GM13977 (cell line): ENCODE results near the gene OTX1.
"Not testable (repeated sequence)": the region's sequence is repeated elsewhere in the genome, so short reads cannot be mapped to it uniquely, and the experiment has no call there.

Source experiments
- DNase-seq: peaks from one replicate; pipeline ENCODE4 v3.0.0; 2012; ENCODE audit warnings: low spot score
- in situ Hi-C: fragments of 300-500 bp; cut with MboI; formaldehyde crosslinking; loops from one replicate; pipeline ENCODE4 v1.12.0; 2022; ENCODE audit warnings: low sequenced_read_pairs, low pct_unique_long_range_greater_than_20kb, mixed read lengths, inconsistent platforms; ENCODE audit not compliant: unreplicated experiment
- TF ChIP-seq, protein P1 (sequence below): IDR thresholded peaks from 2 replicates; pipeline ENCODE4 v1.5.1; 2012; ENCODE audit warnings: mild to moderate bottlenecking, control low read depth; ENCODE audit not compliant: insufficient read depth; ENCODE audit errors: extremely low read depth, missing control alignments

OTX1 gene

DNA sequence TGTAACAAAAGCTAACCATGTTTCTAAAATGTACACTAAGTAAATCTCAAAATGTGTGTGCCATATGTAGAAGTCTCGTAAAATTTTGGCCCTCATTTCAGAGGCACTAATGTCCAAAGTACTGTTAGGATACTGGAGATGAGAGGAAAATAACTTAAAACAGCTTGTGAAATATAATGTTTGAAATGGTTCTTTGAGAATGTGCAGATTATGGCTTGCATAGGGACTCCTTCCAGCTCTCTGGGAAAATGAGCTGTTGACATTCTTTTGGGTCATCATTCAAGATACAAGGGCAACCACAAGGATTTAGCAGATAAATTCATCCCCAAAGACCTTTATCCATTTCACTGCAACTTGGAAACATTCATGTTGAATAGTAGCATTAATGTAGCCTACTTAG, 38.1 kb upstream of the OTX1 start:
- TF ChIP-seq, protein P1, sequence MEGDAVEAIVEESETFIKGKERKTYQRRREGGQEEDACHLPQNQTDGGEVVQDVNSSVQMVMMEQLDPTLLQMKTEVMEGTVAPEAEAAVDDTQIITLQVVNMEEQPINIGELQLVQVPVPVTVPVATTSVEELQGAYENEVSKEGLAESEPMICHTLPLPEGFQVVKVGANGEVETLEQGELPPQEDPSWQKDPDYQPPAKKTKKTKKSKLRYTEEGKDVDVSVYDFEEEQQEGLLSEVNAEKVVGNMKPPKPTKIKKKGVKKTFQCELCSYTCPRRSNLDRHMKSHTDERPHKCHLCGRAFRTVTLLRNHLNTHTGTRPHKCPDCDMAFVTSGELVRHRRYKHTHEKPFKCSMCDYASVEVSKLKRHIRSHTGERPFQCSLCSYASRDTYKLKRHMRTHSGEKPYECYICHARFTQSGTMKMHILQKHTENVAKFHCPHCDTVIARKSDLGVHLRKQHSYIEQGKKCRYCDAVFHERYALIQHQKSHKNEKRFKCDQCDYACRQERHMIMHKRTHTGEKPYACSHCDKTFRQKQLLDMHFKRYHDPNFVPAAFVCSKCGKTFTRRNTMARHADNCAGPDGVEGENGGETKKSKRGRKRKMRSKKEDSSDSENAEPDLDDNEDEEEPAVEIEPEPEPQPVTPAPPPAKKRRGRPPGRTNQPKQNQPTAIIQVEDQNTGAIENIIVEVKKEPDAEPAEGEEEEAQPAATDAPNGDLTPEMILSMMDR = no peak
- in situ Hi-C loops = no loop called here
- no peak for DNase-seq

DNA sequence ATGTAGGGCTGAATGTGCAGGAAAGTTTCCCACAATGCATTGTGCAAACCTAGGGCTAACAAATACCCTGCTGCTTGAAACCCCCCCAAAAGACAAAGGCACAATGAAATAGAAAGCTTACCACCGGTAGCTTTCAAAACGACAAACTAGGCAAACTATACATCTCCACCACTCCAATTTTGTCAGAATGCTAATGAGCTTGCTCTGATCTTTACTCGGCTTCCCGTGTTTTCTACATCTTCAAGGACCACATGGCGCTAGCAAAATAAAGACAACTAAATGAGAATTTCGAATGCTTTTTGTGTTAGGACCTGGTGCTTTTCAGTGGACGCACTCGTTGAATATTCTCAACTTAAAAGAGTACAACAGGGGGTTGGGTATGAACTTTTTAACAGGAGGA, 37.2 kb upstream of the OTX1 start:
- in situ Hi-C loops = no loop called here
- TF ChIP-seq, protein P1 = no peak
- no peak for DNase-seq

DNA sequence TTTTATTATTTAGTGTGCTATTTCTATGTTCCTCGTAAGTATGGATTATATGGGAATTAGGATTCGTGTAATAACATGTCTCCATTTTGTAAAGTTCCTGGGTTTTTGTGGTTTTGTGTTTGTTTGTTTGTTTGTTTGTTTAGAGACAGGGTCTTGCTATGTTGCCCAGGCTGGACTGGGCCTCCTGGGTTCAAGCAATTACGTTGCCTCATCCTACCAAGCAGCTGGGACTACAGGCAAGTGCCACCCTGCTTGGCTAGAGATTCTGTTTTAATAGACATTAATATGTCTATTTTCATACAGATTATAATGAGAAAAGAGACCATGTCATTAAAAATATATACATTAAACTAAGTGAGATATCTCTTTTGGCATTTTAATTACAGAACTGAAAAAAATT, 35.2 kb upstream of the OTX1 start:
- TF ChIP-seq, protein P1 = no peak
- DNase-seq = no peak
- in situ Hi-C loops = no loop called here

DNA sequence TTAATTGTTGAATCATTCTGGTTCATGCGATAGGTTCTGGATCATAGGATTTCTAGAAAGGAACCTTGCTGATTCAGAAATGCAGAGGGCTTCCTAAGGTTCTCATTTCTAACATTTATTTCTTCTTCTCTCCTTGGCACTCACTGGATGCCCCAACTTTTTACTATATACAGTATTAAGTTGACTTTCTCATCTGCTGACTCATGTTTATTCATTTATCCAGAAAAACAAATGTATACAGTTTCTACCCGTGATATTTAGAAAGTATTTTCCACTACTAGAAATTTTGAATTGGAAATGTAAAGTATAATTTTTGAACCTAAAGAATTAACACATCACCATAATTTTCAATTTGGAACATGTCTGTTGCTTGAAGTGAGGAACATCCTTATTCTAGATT, 32.2 kb upstream of the OTX1 start:
- in situ Hi-C loops = no loop called here
- TF ChIP-seq, protein P1 = no peak
- DNase-seq = no peak

DNA sequence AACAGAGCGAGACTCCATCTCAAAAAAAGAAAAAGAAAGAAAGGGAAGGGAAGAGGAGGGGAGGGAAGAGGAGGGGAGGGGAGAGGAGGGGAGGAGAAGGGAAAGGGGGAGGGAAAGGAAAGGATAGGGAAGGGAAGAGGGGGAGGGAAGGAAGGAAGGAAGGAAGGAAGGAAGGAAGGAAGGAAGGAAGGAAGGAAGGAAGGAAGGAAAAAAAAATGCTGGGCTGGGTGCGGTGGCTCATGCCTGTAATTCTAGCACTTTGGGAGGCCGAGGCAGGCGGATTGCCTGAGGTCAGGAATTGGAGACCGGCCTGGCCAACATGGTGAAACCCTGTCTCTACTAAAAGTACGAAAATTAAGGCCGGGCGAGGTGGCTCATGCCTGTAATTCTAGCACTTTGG, 30.9 kb upstream of the OTX1 start:
- DNase-seq, in situ Hi-C loops: not testable (repeated sequence)

DNA sequence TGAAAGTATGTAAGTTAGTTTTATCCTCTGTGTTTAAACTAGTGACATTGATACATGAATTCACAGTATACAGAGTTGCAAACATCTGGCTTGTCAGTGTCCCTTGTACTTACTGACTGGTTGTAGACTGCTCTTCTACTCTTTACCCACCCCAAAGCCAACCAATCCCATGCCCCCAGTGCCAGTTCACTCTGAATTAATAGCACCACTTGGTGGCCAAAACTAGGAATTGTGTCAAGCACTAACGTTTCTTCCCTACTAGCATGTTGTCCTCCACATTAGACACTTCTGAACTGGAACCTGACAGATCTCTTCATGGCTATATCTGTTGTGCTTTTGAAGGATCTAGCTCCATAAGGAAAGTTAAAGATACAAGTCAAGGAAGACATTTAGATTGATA, 27.2 kb upstream of the OTX1 start:
- TF ChIP-seq, protein P1 = peak; percentile 16
- no peak for DNase-seq
- in situ Hi-C loops = no loop called here

DNA sequence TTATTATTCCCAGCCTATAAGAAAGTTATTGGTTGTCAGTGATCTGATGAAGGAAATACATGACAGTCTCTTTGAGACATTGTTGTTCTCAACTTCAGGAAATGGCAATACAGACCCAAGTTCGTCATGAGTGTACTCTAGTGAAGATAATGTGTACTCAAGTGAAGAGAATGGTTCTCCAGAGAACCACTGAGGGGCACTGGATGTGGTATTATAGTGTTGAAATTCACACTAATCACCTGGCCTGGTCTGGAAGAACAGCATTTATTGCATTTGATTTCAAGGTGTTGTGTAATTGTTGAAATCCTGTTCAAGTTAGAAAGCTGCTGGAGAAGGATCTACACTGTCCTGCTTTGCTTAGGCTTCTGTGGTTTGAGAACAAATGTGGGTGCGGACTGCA, 23.4 kb upstream of the OTX1 start:
- TF ChIP-seq, protein P1 = no peak
- in situ Hi-C loops = loop anchor here (25.0 kb wide), 1 partner anchor 565 kb away; no protein-coding TSS in a partner anchor
- no peak for DNase-seq
